HL-60 (cell line): Measurements from ENCODE around the gene PLEKHB2.

ENCODE experiments used
- GABPA ChIP-seq: IDR thresholded peaks from 2 replicates; pipeline ENCODE4 v1.6.1; 2012; ENCODE audit warnings: low read depth
- POLR2AphosphoS5 ChIP-seq: IDR thresholded peaks from 2 replicates; pipeline ENCODE4 v1.6.1; 2012; ENCODE audit warnings: low read depth
- TF ChIP-seq, protein P1 (sequence below): IDR thresholded peaks from 2 replicates; pipeline ENCODE4 v1.6.1; 2012; ENCODE audit warnings: low read depth; ENCODE audit not compliant: insufficient replicate concordance
- TF ChIP-seq, protein P2 (sequence below): IDR thresholded peaks from one replicate; pipeline ENCODE4 v1.5.1; 2011; ENCODE audit warnings: low read length, control low read depth, inconsistent platforms; ENCODE audit not compliant: insufficient read depth

- TF ChIP-seq, protein P1, sequence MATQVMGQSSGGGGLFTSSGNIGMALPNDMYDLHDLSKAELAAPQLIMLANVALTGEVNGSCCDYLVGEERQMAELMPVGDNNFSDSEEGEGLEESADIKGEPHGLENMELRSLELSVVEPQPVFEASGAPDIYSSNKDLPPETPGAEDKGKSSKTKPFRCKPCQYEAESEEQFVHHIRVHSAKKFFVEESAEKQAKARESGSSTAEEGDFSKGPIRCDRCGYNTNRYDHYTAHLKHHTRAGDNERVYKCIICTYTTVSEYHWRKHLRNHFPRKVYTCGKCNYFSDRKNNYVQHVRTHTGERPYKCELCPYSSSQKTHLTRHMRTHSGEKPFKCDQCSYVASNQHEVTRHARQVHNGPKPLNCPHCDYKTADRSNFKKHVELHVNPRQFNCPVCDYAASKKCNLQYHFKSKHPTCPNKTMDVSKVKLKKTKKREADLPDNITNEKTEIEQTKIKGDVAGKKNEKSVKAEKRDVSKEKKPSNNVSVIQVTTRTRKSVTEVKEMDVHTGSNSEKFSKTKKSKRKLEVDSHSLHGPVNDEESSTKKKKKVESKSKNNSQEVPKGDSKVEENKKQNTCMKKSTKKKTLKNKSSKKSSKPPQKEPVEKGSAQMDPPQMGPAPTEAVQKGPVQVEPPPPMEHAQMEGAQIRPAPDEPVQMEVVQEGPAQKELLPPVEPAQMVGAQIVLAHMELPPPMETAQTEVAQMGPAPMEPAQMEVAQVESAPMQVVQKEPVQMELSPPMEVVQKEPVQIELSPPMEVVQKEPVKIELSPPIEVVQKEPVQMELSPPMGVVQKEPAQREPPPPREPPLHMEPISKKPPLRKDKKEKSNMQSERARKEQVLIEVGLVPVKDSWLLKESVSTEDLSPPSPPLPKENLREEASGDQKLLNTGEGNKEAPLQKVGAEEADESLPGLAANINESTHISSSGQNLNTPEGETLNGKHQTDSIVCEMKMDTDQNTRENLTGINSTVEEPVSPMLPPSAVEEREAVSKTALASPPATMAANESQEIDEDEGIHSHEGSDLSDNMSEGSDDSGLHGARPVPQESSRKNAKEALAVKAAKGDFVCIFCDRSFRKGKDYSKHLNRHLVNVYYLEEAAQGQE: no peak
- TF ChIP-seq, protein P2, sequence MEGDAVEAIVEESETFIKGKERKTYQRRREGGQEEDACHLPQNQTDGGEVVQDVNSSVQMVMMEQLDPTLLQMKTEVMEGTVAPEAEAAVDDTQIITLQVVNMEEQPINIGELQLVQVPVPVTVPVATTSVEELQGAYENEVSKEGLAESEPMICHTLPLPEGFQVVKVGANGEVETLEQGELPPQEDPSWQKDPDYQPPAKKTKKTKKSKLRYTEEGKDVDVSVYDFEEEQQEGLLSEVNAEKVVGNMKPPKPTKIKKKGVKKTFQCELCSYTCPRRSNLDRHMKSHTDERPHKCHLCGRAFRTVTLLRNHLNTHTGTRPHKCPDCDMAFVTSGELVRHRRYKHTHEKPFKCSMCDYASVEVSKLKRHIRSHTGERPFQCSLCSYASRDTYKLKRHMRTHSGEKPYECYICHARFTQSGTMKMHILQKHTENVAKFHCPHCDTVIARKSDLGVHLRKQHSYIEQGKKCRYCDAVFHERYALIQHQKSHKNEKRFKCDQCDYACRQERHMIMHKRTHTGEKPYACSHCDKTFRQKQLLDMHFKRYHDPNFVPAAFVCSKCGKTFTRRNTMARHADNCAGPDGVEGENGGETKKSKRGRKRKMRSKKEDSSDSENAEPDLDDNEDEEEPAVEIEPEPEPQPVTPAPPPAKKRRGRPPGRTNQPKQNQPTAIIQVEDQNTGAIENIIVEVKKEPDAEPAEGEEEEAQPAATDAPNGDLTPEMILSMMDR: no peak
- TF ChIP-seq POLR2AphosphoS5 (no peak), GABPA (no peak)
These were observed 27.2 kb upstream of the PLEKHB2 start for GRCh38 chr2:131077966-131078365.
